ENCODE measurements around the gene KIF3C. TPM values are rescaled to one million over a fixed set of nuclear protein-coding genes. Genes with fewer than 3 reads are reported as not detected.
"Not testable (repeated sequence)": the region's sequence is repeated elsewhere in the genome, so short reads cannot be mapped to it uniquely, and the experiment has no call there.

Gene KIF3C
- total and polyA plus RNA-seq, 2 of the 8 experiments (the other 6 are each of a cell fraction or from before 2014, with no cell fraction given), result 13.4 to 58.1 TPM

- H2BK12ac ChIP-seq (ENCODE audit: low read depth, low read length); DNase-seq (ENCODE audit: low read depth in 1 of 2, low spot score in 2 of 2); H4K8ac ChIP-seq (ENCODE audit: extremely low read depth, insufficient read depth, low read length); H4K5ac ChIP-seq (ENCODE audit: insufficient read length, low read depth, low read length); H2BK15ac ChIP-seq (ENCODE audit: low read length); H3K27me3 ChIP-seq (replicated peaks in 1 of 4; ENCODE audit: control insufficient read depth in 3 of 4, extremely low read depth in 1 of 4, insufficient read depth in 3 of 4, low read length in 3 of 4); H3K18ac ChIP-seq (ENCODE audit: extremely low read depth, low read length); H2BK120ac ChIP-seq (replicated peaks; ENCODE audit: low read depth, low read length); FAIRE-seq; H4K20me1 ChIP-seq (replicated peaks in 1 of 2; ENCODE audit: control insufficient read depth in 1 of 2, insufficient read depth in 2 of 2, low read length in 2 of 2); H3K56ac ChIP-seq (replicated peaks; ENCODE audit: insufficient read length, low read depth, low read length); H3K23me2 ChIP-seq (ENCODE audit: low read depth, low read length); H2BK20ac ChIP-seq (ENCODE audit: low read length); H3K27ac ChIP-seq (ENCODE audit: low read depth, low read length); H3K9me3 ChIP-seq (ENCODE audit: insufficient read depth in 2 of 2, low read depth in 1 of 2, low read length in 1 of 2); H3K23ac ChIP-seq (ENCODE audit: insufficient read length); H2AFZ ChIP-seq (ENCODE audit: low read length); H3K4me3 ChIP-seq (ENCODE audit: extremely low read depth in 1 of 4, insufficient read depth in 2 of 4, low read depth in 3 of 4, low read length in 4 of 4); H3K79me1 ChIP-seq (ENCODE audit: low read depth, low read length); H3K4me1 ChIP-seq (replicated peaks in 1 of 4; ENCODE audit: control insufficient read depth in 3 of 4, insufficient read depth in 4 of 4, low read length in 3 of 4); H2AK5ac ChIP-seq (ENCODE audit: low read depth, low read length); H3K4ac ChIP-seq (replicated peaks; ENCODE audit: insufficient read length, low read depth, low read length); H3K36me3 ChIP-seq (ENCODE audit: control insufficient read depth in 2 of 4, insufficient read depth in 4 of 4, low read length in 3 of 4); H3K4me2 ChIP-seq (ENCODE audit: insufficient read depth in 1 of 2, low read depth in 2 of 2, low read length in 2 of 2); H3K9ac ChIP-seq (replicated peaks in 1 of 4; ENCODE audit: extremely low read depth in 1 of 4, low read depth in 3 of 4, low read length in 3 of 4); H4K91ac ChIP-seq (replicated peaks; ENCODE audit: insufficient read length, low read length); H2BK5ac ChIP-seq (ENCODE audit: low read depth, low read length); H3K14ac ChIP-seq (ENCODE audit: insufficient read length); H3K79me2 ChIP-seq (ENCODE audit: control insufficient read depth in 1 of 2, insufficient read depth in 2 of 2, low read length in 2 of 2): not testable (repeated sequence)
- ChIA-PET POLR2A (ENCODE audit: partially characterized antibody) (interaction anchor here (1.9 kb wide), 1 partner anchor 16 kb away, joined by 8 read pairs; the partner anchor contains the start of gene RAB10), CTCF (ENCODE audit: partially characterized antibody) (interaction anchor here (1.2 to 1.7 kb wide), 4 partner anchors 12 to 26 kb away, joined by 5 to 8 read pairs (median 6); no protein-coding TSS in a partner anchor)
- 95% methylated on average over 4 of the region's 4 CpGs; no CpG with 5 or more reads in 1 of the 2 experiments for WGBS, 2 experiments (ENCODE audit: extremely low coverage in 1 of 2, insufficient coverage in 1 of 2, insufficient read length in 1 of 2, insufficient replicate concordance in 2 of 2, low coverage in 1 of 2, low lambda C conversion rate in 2 of 2, missing lambda C conversion rate in 1 of 2)
Measured at GRCh38 chr2:26016706-26017045, 34.4 kb upstream of the KIF3C start.

Measured in H1 (cell line).